Left renal cortex interstitium (tissue), 4 donors: ENCODE measurements around the gene RABGAP1L. TPM values are rescaled to one million over a fixed set of nuclear protein-coding genes. Genes with fewer than 3 reads are reported as not detected.
"Not testable (repeated sequence)": the region's sequence is repeated elsewhere in the genome, so short reads cannot be mapped to it uniquely, and the experiment has no call there.

Experiments
- DNase-seq, 4 donors: peaks; one replicate each; pipeline ENCODE4 v3.0.0-alpha.2; 2013; ENCODE audit warnings: low read depth in 4 of 4, low spot score in 2 of 4, missing footprints in 1 of 4
- polyA plus RNA-seq, 4 donors: library from polyadenylated mRNA; unstranded; fragments of 120-200 nt; gene quantifications; one replicate each; pipeline ENCODE4 v1.2.1, GENCODE V29; 2013; ENCODE audit not compliant: insufficient read length in 4 of 4

RABGAP1L gene
- polyA plus RNA-seq, 4 donors, result 21.9 to 32.2 (median 26.4) TPM

- no peak for DNase-seq
These were observed 626.2 kb downstream of the RABGAP1L start for GRCh38 chr1:174785510-174785909.

- DNase-seq, result no peak
These were observed 627.0 kb downstream of the RABGAP1L start for GRCh38 chr1:174786358-174786757.

- DNase-seq, result no peak
These were observed 627.4 kb downstream of the RABGAP1L start for GRCh38 chr1:174786760-174787159.

- DNase-seq, result no peak
These were observed 629.7 kb downstream of the RABGAP1L start for GRCh38 chr1:174788981-174789380.

- DNase-seq, result no peak
These were observed 630.1 kb downstream of the RABGAP1L start for GRCh38 chr1:174789399-174789798.

GRCh38 chr1:174791863-174792262 is 632.5 kb downstream of the RABGAP1L start:
- no peak for DNase-seq

GRCh38 chr1:174794861-174795260 is 635.5 kb downstream of the RABGAP1L start:
- no peak for DNase-seq

- DNase-seq, result no peak
These were observed 636.5 kb downstream of the RABGAP1L start for GRCh38 chr1:174795806-174796205.

GRCh38 chr1:174797398-174797797 is 638.1 kb downstream of the RABGAP1L start:
- no peak for DNase-seq

- no peak for DNase-seq
These were observed 639.8 kb downstream of the RABGAP1L start for GRCh38 chr1:174799136-174799479.

GRCh38 chr1:174800216-174800851 is 641.0 kb downstream of the RABGAP1L start:
- peak; percentile 18 to 38 (median 36) for DNase-seq

GRCh38 chr1:174800876-174801275 is 641.6 kb downstream of the RABGAP1L start:
- no peak for DNase-seq

- no peak for DNase-seq
These were observed 650.5 kb downstream of the RABGAP1L start for GRCh38 chr1:174809755-174810280.

GRCh38 chr1:174812016-174812415 is 652.7 kb downstream of the RABGAP1L start:
- no peak for DNase-seq

- DNase-seq, result no peak
These were observed 653.3 kb downstream of the RABGAP1L start for GRCh38 chr1:174812656-174813055.

- DNase-seq, result no peak
These were observed 655.7 kb downstream of the RABGAP1L start for GRCh38 chr1:174815036-174815435.

- DNase-seq, result no peak
These were observed 656.2 kb downstream of the RABGAP1L start for GRCh38 chr1:174815474-174815908.

- not testable (repeated sequence) for DNase-seq
These were observed 657.3 kb downstream of the RABGAP1L start for GRCh38 chr1:174816621-174817020.

- DNase-seq, result no peak
These were observed 658.8 kb downstream of the RABGAP1L start for GRCh38 chr1:174818014-174818616.

- DNase-seq, result no peak
These were observed 659.6 kb downstream of the RABGAP1L start for GRCh38 chr1:174818951-174819350.

- no peak for DNase-seq
These were observed 660.3 kb downstream of the RABGAP1L start for GRCh38 chr1:174819596-174819995.

GRCh38 chr1:174825127-174825526 is 665.8 kb downstream of the RABGAP1L start:
- DNase-seq, result no peak
